Motor neuron (in vitro differentiated cells): Measurements from ENCODE around the gene FBXL15. TPM values are rescaled to one million over a fixed set of nuclear protein-coding genes. Genes with fewer than 3 reads are reported as not detected.
A peak's percentile ranks its signal among the peaks of the same experiment; 100 is the strongest.

Source experiments
- ATAC-seq, 8 experiments: fragments of 200-7000 bp; cut with Tn5 transposase; replicated peaks in 6 of 8; 2 replicates each; pipeline ENCODE4 v1.8.0; 2021; ENCODE audit warnings: mild to moderate bottlenecking in 8 of 8, moderate library complexity in 8 of 8
- H3K27ac ChIP-seq, 2 donors: fragments of 250-450 bp; sonication (Bioruptor Pico); 2 replicates each; pipeline ENCODE4 v1.9.0; 2021; ENCODE audit warnings: antibody characterized with exemption in 2 of 2, mild to moderate bottlenecking in 2 of 2, moderate library complexity in 1 of 2
- H3K4me1 ChIP-seq, 2 donors: fragments of 250-450 bp; sonication (Bioruptor Pico); replicated peaks in 1 of 2; 2 replicates each; pipeline ENCODE4 v1.6.1; 2021; ENCODE audit warnings: antibody characterized with exemption in 2 of 2, mild to moderate bottlenecking in 2 of 2, moderate library complexity in 1 of 2
- H3K4me3 ChIP-seq, 5 donors: fragments of 250-450 bp; sonication (Bioruptor Pico); 2 replicates each; pipeline ENCODE4 v1.9.0; 2021; ENCODE audit warnings: antibody characterized with exemption in 5 of 5, mild to moderate bottlenecking in 5 of 5, moderate library complexity in 4 of 5
- WGBS, 10 experiments: fragments of 450-650 bp; shearing (Covaris generic); methylation state at CpG; one replicate each; pipeline ENCODE4 v1.0.0; 2022; 5-methylcytosine and 5-hydroxymethylcytosine counted together
- in situ Hi-C, 9 experiments: fragments of 400-800 bp; cut with MboI; loops; one replicate each; pipeline ENCODE4 v1.15.0; 2021; ENCODE audit warnings: low sequenced_read_pairs in 9 of 9, low pct_unique_long_range_greater_than_20kb in 2 of 9; ENCODE audit not compliant: unreplicated experiment in 9 of 9
- total RNA-seq, 8 experiments: library from RNA; unstranded; fragments of 300-600 nt; gene quantifications; 2 replicates each; pipeline versions ENCODE4 v1.2.3 to v1.2.4, GENCODE V29; 2022

FBXL15 gene
- total RNA-seq, 8 experiments from 2014 or later, result 7.0 to 17.4 (median 11.6) TPM

DNA sequence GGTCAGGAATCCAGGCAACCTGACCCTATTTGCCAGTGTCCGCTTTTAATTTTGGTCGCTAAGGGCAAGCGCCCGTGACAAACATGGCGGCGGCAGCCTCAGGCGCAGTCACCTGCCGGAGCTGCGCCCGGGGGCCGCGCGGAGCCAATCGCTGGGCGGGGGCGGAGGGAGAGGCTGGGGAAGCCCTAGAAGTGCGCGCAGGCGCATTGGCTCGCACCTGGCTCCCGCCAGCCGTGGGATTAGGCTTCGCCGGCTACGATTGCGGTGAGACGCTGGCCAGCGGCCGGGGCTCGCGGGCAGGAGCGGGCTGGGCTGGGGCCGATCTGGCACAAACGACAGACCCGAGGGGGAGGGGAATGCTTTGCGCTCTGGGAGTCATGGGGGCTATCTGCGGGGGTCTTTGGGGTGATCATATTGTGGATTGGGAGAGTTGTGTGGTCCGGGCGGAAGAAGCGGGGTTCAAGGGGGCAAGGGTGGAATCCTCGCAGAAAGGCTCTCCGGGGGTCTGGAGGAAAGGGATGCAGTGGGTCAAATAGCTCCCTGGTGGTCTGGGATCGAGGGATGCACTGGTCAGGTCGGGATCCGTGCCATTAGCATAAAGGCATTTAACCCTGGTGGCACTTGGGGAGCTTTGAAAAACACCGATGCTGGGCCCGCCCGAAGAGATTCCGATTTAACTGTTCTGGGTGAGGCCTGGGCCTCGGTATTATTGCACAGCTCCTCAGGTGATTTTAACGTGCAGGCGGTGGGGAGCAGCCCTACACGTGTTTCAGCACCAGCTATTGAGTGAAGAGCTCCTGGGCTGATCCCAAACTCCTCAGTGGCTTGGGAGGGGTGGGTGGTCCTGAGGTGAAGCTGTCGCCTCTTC, 40.8 kb downstream of the FBXL15 start:
- Histone ChIP-seq H3K27ac (peak overlapping the region in 1 of 2 donors; percentile 65), H3K4me3 (peak overlapping the region; percentile 40 to 62 (median 55)), H3K4me1 (peaks cover 21 to 22% of the 10 kb centered on the region in 2 donors)
- WGBS, 10 experiments, result 0 to 30% (median 0%) methylated on average over 1 to 11 of the region's 54 CpGs; no CpG with 5 or more reads in 2 of the 10 experiments
- ATAC-seq, result peak; percentile 84 to 98 (median 96)
- in situ Hi-C loops, result no loop called here

DNA sequence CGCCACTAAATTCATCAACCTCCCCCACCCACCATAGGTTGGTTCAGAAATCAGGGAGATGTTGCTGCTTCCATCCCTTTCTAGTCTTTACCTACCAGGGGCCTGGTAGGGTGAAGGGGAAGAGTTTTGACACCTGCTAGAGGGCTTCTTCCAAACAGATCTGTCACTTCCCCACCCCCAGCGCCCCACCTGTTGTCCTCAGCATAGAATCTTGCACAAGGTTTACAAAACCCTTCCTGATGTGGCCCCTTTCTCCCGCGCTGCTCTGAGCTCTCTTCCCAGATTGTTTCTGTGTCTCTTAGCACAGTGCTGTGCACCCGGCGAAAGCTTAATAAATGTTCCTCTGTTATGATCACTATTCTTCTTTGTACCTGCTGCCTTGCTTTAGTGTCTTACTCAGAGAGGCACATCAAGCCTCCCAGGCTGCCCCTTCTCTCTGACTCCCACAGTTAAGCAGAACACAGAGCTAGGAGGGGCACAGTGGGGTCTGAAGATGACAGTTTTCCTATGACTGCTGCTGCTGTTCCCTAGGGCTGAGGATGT, 41.9 kb downstream of the FBXL15 start:
- H3K27ac ChIP-seq, result peak overlapping the region in 1 of 2 donors; percentile 8
- peaks cover 20 to 22% of the 10 kb centered on the region in 2 donors for H3K4me1 ChIP-seq
- in situ Hi-C loops, result no loop called here
- ATAC-seq, result peak in 1 of 8 experiments; percentile 3
- 40 to 83% (median 64%) methylated on average over 1 to 6 of the region's 6 CpGs; no CpG with 5 or more reads in 2 of the 10 experiments for WGBS, 10 experiments
- H3K4me3 ChIP-seq, result peak overlapping the region in 1 of 5 donors; percentile 13

- in situ Hi-C loops, result no loop called here
- Histone ChIP-seq H3K4me1 (peaks cover 20 to 22% of the 10 kb centered on the region in 2 donors), H3K4me3 (no peak overlapping the region), H3K27ac (no peak overlapping the region)
- WGBS, 10 experiments, result 82 to 95% (median 88%) methylated on average over 2 to 10 of the region's 10 CpGs; no CpG with 5 or more reads in 4 of the 10 experiments
- no peak for ATAC-seq
Measured at GRCh38 chr10:102463983-102464382, 43.3 kb downstream of the FBXL15 start.

DNA sequence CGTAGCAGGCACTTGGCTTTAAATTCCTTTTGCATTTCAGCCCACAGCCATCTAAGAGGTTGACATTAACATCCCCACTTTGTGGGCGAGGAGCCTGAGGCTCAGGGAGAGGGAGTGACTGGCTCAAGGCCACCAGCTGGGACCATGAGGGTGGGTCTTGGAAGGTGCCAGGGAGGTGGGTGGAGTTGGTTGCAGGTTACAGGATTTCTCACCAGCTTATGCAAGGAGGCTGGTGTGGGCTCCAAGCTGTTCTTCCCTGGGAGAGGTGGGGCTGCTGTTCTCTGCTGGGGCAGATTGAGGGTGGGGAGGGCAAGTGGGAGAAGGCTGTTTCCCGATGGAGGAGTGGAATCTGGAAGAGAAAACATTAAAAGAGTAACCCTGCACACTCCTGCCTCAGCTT, 44.8 kb downstream of the FBXL15 start:
- Histone ChIP-seq H3K4me1 (peaks cover 20 to 22% of the 10 kb centered on the region in 2 donors), H3K4me3 (no peak overlapping the region), H3K27ac (no peak overlapping the region)
- peak in 1 of 8 experiments; percentile 5 for ATAC-seq
- 6 to 71% (median 48%) methylated on average over 1 to 3 of the region's 3 CpGs; no CpG with 5 or more reads in 4 of the 10 experiments for WGBS, 10 experiments
- in situ Hi-C loops, result no loop called here

DNA sequence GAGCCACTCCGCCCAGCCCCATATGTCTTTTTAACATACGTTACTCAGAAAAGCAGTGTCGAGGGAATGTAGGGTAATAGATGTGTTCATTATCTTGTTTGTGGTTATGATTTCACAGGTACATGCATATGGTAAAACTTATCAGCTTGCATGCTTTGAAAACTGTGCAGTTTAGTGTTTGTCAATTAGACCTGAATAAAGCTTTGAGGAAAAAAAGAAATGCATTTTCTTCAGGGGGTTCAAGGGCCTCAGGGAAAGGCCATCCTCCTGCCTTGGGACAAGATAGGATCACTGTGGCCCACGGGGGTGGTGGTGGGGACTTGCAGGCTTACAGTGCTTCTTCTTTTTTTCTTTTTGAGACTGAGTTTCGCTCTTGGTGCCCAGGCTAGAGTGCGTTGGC, 46.7 kb downstream of the FBXL15 start:
- in situ Hi-C loops, result no loop called here
- 20 to 100% (median 89%) methylated on average over 1 to 5 of the region's 6 CpGs; no CpG with 5 or more reads in 3 of the 10 experiments for WGBS, 10 experiments
- no peak overlapping the region for H3K27ac ChIP-seq
- H3K4me3 ChIP-seq, result no peak overlapping the region
- H3K4me1 ChIP-seq, result peaks cover 11% of the 10 kb centered on the region in 2 donors
- ATAC-seq, result no peak

DNA sequence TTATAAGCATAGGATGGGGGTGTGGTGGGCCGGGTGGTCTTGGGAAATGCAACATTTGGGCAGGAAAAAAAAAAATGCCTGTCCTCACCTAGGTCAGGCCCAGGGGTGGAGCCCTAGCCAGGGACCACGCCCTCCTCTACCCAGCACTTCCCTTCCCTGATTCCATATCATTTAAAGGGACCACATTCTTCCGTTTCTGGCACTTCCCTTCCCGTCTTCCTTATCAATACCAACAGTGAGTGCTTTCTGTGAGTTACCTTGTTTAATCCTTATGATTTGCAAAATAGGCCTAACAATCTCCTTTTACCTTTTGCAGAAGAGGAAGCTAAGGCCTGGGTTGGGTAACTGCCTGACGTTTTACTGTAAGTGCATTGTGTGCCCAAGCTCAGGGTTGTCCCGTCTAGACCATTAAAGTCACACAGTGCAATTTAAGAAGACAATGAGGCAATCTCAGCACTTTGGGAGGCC, 47.4 kb downstream of the FBXL15 start:
- Histone ChIP-seq H3K4me3 (no peak overlapping the region), H3K27ac (no peak overlapping the region), H3K4me1 (peaks cover 4% of the 10 kb centered on the region in 2 donors)
- in situ Hi-C loops, result no loop called here
- no peak for ATAC-seq
- 52 to 93% (median 80%) methylated on average over 2 to 5 of the region's 6 CpGs; no CpG with 5 or more reads in 5 of the 10 experiments for WGBS, 10 experiments

GRCh38 chr10:102468683-102469082, 48.0 kb downstream of the FBXL15 start:
- WGBS, 10 experiments, result 0 to 100% (median 90%) methylated on average over 1 to 5 of the region's 9 CpGs; no CpG with 5 or more reads in 5 of the 10 experiments
- H3K27ac ChIP-seq, result no peak overlapping the region
- peaks cover 0 to under 1% of the 10 kb centered on the region in 2 donors for H3K4me1 ChIP-seq
- H3K4me3 ChIP-seq, result no peak overlapping the region
- in situ Hi-C loops, result no loop called here
- no peak for ATAC-seq

GRCh38 chr10:102470579-102471546, 50.2 kb downstream of the FBXL15 start:
- Histone ChIP-seq H3K27ac (no peak overlapping the region), H3K4me3 (no peak overlapping the region), H3K4me1 (no peaks in the 10 kb centered on the region)
- 84 to 100% (median 97%) methylated on average over 1 to 16 of the region's 36 CpGs; no CpG with 5 or more reads in 6 of the 10 experiments for WGBS, 10 experiments
- peak in 2 of 8 experiments; percentile 7 to 12 for ATAC-seq
- in situ Hi-C loops, result no loop called here

Other genes starting within 250 kb of the FBXL15 start
- gene ELOVL3, start 194.5 kb upstream of the FBXL15 start, total RNA-seq, result 1 to 10 TPM in 1 of 8 experiments, under 1 TPM in 5, not detected in 2; 0.13 to 1.8 (median 0.41) TPM
- gene PITX3, start 179.3 kb upstream of the FBXL15 start, total RNA-seq, result under 1 TPM in 4 of 8 experiments, not detected in 4; 0.05 to 0.33 (median 0.22) TPM
- 10 to 100 TPM; 28.4 to 47.8 (median 39.1) TPM for gene GBF1, start 175.3 kb upstream of the FBXL15 start, total RNA-seq
- 10 to 100 TPM in 5 of 8 experiments, 1 to 10 TPM in 3; 5.2 to 38.8 (median 11.8) TPM for gene NFKB2, start 25.1 kb upstream of the FBXL15 start, total RNA-seq
- 10 to 100 TPM in 5 of 8 experiments, 1 to 10 TPM in 3; 5.9 to 55.8 (median 31.8) TPM for gene PSD, start 2.1 kb upstream of the FBXL15 start, total RNA-seq
- gene CUEDC2, start 11.7 kb downstream of the FBXL15 start, total RNA-seq, result 10 to 100 TPM; 47.3 to 99.0 (median 71.7) TPM
- 1 to 10 TPM in 2 of 8 experiments, under 1 TPM in 5, not detected in 1; 0.38 to 2.3 (median 0.87) TPM for gene C10orf95, start 30.7 kb downstream of the FBXL15 start, total RNA-seq
- 100 to 1,000 TPM in 5 of 8 experiments, 10 to 100 TPM in 3; 70.4 to 138 (median 108) TPM for gene ACTR1A, start 81.9 kb downstream of the FBXL15 start, total RNA-seq
- gene SUFU, start 83.1 kb downstream of the FBXL15 start, total RNA-seq, result 1 to 10 TPM; 2.9 to 9.7 (median 4.8) TPM
- 10 to 100 TPM; 42.5 to 84.5 (median 68.6) TPM for gene TRIM8, start 223.6 kb downstream of the FBXL15 start, total RNA-seq